ENCODE results near the gene BBS12. TPM values are rescaled to one million over a fixed set of nuclear protein-coding genes. Genes with fewer than 3 reads are reported as not detected.

The BBS12 gene
- total and polyA plus RNA-seq, 2 donors (not counting 3 experiments of a cell fraction or from before 2014, with no cell fraction given), result 0.91 to 2.3 TPM

GRCh38 chr4:122742933-122743829 is 10.7 kb downstream of the BBS12 start:
- TF ChIP-seq EZH2 (IDR thresholded peaks at IDR 0.05; ENCODE audit: borderline replicate concordance, low read depth, low read length, severe bottlenecking) (no peak), GATA2 (IDR thresholded peaks at IDR 0.05; ENCODE audit: insufficient read depth, insufficient read length, low read depth, low read length) (no peak), POLR2A (IDR thresholded peaks at IDR 0.05; ENCODE audit: low read depth, low read length) (no peak), POLR2AphosphoS5 (IDR thresholded peaks at IDR 0.05; ENCODE audit: insufficient read depth, low read depth, low read length) (no peak), MYC (IDR thresholded peaks at IDR 0.05; ENCODE audit: low read depth, low read length) (no peak), JUN (IDR thresholded peaks at IDR 0.05; ENCODE audit: borderline replicate concordance, insufficient read depth, insufficient read length, low read depth) (no peak), FOS (IDR thresholded peaks at IDR 0.05; ENCODE audit: borderline replicate concordance, insufficient read depth, low read length) (no peak)
- TF ChIP-seq, protein P1, sequence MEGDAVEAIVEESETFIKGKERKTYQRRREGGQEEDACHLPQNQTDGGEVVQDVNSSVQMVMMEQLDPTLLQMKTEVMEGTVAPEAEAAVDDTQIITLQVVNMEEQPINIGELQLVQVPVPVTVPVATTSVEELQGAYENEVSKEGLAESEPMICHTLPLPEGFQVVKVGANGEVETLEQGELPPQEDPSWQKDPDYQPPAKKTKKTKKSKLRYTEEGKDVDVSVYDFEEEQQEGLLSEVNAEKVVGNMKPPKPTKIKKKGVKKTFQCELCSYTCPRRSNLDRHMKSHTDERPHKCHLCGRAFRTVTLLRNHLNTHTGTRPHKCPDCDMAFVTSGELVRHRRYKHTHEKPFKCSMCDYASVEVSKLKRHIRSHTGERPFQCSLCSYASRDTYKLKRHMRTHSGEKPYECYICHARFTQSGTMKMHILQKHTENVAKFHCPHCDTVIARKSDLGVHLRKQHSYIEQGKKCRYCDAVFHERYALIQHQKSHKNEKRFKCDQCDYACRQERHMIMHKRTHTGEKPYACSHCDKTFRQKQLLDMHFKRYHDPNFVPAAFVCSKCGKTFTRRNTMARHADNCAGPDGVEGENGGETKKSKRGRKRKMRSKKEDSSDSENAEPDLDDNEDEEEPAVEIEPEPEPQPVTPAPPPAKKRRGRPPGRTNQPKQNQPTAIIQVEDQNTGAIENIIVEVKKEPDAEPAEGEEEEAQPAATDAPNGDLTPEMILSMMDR (IDR thresholded peaks at IDR 0.05; ENCODE audit: extremely low read depth in 1 of 2, insufficient read depth in 1 of 2, low read depth in 1 of 2, low read length in 2 of 2), result no peak
- TF ChIP-seq, protein P2, sequence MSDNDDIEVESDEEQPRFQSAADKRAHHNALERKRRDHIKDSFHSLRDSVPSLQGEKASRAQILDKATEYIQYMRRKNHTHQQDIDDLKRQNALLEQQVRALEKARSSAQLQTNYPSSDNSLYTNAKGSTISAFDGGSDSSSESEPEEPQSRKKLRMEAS (IDR thresholded peaks at IDR 0.05; ENCODE audit: insufficient read depth, insufficient read length), result no peak
- Histone ChIP-seq H3K27me3 (ENCODE audit: control insufficient read depth in 2 of 2, insufficient read depth in 2 of 2, low read length in 2 of 2) (no peaks in the 10 kb centered on the region), H3K9me3 (replicated peaks; ENCODE audit: control insufficient read depth, insufficient read depth, low read length) (no peaks in the 10 kb centered on the region), H2AFZ (ENCODE audit: low read depth, low read length) (no peak overlapping the region), H3K27ac (ENCODE audit: insufficient read depth, low read depth, low read length) (no peak overlapping the region), H3K79me2 (ENCODE audit: control insufficient read depth, insufficient read depth, low read length) (no peaks in the 10 kb centered on the region), H3K4me2 (ENCODE audit: insufficient read depth, low read length) (no peak overlapping the region), H3K9me1 (replicated peaks; ENCODE audit: control insufficient read depth, extremely low read depth, insufficient read depth, low read length) (no peaks in the 10 kb centered on the region), H3K4me1 (ENCODE audit: control insufficient read depth, extremely low read depth, insufficient read depth, low read length) (no peaks in the 10 kb centered on the region), H3K9ac (replicated peaks; ENCODE audit: extremely low read depth, insufficient read depth, low read length) (no peak overlapping the region), H3K4me3 (replicated peaks in 1 of 3; ENCODE audit: insufficient read depth in 1 of 3, low read depth in 1 of 3, low read length in 3 of 3) (no peak overlapping the region), H3K36me3 (ENCODE audit: control insufficient read depth in 2 of 2, extremely low read depth in 1 of 2, insufficient read depth in 2 of 2, low read length in 2 of 2) (no peaks in the 10 kb centered on the region), H4K20me1 (replicated peaks; ENCODE audit: control insufficient read depth, extremely low read depth, insufficient read depth, low read length) (no peaks in the 10 kb centered on the region)
- ChIA-PET CTCF (interaction anchor here (1.3 kb wide), 1 partner anchor 15 kb away, joined by 7 read pairs; no protein-coding TSS in a partner anchor), POLR2A (no interaction called here)
- dilution Hi-C loops (cut with MboI; ENCODE audit: extremely low pct_ligation_motif_present, low sequenced_read_pairs) (no loop called here), intact Hi-C loops (cut with micrococcal nuclease) (no loop called here)
- FAIRE-seq (no peak), DNase-seq (ENCODE audit: low read depth, low spot score) (no peak)
- no TSS peak for BruUV-seq (replicated peaks)

All from endothelial cell of umbilical vein (primary cell).